LNCAP (cell line): ENCODE results near the gene CAMTA1.

Experiments
- CTCF ChIP-seq: fragments of 450-650 bp; IDR thresholded peaks from 2 replicates; pipeline ENCODE4 v1.5.1; 2017; ENCODE audit warnings: mild to moderate bottlenecking

The CAMTA1 gene

GRCh38 chr1:6862906-6863305 is 77.7 kb downstream of the CAMTA1 start:
- TF ChIP-seq CTCF: no peak

- TF ChIP-seq CTCF: no peak
Measured at GRCh38 chr1:6864166-6864565, 78.9 kb downstream of the CAMTA1 start.

DNA sequence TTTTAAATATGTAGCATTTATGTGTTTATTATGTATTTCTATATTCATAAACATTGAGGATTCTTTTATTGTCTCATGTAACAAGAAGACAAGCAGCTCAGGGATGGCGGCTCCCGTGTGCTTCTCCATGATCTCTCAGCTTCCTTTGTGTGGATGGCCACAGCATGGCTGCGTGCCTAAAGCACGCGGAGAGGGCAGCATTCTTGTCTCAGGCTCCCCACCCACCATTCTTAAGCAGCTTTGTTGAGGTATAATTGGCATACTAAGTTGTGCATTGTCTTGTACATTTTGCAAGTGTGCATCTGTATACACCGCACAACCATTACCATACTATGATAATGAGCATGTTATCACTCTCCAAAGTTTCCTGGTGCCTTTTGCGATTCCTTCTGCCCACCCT is 81.6 kb downstream of the CAMTA1 start:
- TF ChIP-seq CTCF: no peak

GRCh38 chr1:6867321-6867720 is 82.1 kb downstream of the CAMTA1 start:
- TF ChIP-seq CTCF: no peak

GRCh38 chr1:6867729-6868659 is 82.7 kb downstream of the CAMTA1 start:
- no peak for TF ChIP-seq CTCF

DNA sequence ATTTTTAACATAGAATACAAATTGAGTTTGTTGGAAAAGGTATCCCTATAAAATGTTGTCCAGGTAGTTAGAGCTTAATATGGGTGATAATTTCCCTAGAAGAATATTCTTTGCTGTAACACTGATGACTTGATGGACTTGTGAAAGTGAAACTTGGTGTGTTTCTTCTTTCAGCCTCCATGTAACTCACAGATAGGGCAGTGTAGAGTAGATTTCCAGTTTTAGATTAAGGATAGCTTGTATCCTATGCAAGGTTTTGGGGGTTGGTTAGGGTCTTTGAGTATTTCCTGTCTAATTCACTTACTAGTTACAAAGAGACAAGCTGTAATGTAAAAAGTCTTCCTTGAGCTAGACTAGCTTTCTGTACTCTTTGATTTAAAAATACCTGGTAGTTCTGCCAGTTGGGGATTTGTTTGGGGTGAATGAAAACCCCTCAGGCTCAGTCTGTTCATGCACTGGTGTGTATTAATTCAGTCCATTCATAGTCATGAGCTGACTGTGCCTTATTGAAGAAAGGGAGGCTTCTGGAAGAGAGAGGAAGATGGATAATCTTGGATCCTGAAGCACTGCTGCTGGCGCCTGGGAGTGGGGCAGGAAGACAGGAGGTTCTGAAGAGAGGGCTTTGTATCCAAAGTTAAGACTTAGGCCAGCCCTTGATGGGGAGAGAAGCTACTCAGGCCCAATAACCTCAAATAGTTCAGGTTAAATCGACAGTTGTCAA is 83.6 kb downstream of the CAMTA1 start:
- no peak for TF ChIP-seq CTCF

DNA sequence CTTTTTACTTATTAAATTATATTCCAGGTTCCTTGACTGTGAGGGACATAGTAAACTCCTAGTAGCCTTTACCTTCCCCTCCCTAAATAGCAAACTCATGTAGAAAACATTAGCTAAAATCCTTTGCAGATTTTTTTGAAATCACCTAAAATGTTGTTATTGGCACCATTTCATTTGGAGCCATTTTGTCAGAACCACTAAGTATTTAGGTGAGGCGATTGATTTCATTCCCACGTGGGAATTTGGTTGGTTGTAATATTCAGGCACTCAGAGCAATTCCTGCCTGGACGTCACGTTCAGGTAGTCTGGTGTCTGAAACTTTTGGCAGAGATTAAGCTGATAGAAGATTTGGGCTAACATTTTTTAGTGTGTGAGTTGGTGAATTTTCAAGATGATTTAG is 84.3 kb downstream of the CAMTA1 start:
- TF ChIP-seq CTCF: no peak
